ENCODE measurements around the gene MAPKBP1. TPM values are rescaled to one million over a fixed set of nuclear protein-coding genes. Genes with fewer than 3 reads are reported as not detected.

MAPKBP1 gene
- total and polyA plus RNA-seq, 2 donors: 7.2 to 8.1 TPM

DNA sequence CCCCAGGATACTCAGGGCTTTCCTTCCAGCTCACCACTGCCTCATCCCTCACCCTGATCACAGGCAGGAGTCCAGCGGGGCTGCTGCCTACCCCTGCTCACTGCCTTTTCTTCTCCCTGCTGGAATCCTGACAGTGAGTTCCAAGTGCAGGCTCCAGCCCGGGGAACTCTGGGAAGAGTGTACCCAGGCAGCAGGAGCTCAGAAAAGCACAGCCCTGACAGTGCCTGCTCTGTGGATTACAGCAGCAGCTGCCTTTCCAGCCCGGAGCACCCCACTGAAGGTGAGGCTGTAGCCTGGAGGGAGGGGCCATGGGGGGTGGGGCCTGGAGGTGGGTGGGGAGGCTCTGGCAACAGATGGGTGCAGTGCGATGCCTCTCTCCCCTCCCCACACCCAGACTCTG, 47.5 kb downstream of the MAPKBP1 start:
- H3K36me3 ChIP-seq (ENCODE audit: control insufficient read depth in 2 of 2, insufficient read depth in 2 of 2, low read length in 1 of 2): peaks cover 72 to 84% of the 10 kb centered on the region in 2 donors
- no peak overlapping the region for H3K27ac ChIP-seq (ENCODE audit: low read depth in 1 of 2, low read length in 1 of 2)
- H3K4me3 ChIP-seq (ENCODE audit: low read length in 2 of 2): no peak overlapping the region
- H3K9me3 ChIP-seq (ENCODE audit: control insufficient read depth in 2 of 2, insufficient read depth in 1 of 2, low read length in 1 of 2): no peaks in the 10 kb centered on the region
- H3K4me1 ChIP-seq (ENCODE audit: control insufficient read depth in 2 of 2, insufficient read depth in 2 of 2, low read length in 2 of 2): no peaks in the 10 kb centered on the region
- no peaks in the 10 kb centered on the region for H3K27me3 ChIP-seq (ENCODE audit: control insufficient read depth in 2 of 2, insufficient read depth in 1 of 2, low read length in 1 of 2)
- WGBS: 98% methylated on average over 4 of the region's 4 CpGs
- no peak for DNase-seq (ENCODE audit: low read depth in 6 of 9, low spot score in 9 of 9)

GRCh38 chr15:41822471-41822870, 48.2 kb downstream of the MAPKBP1 start:
- WGBS: 97% methylated on average over 6 of the region's 6 CpGs
- Histone ChIP-seq H3K27ac (ENCODE audit: low read depth in 1 of 2, low read length in 1 of 2) (no peak overlapping the region), H3K36me3 (ENCODE audit: control insufficient read depth in 2 of 2, insufficient read depth in 2 of 2, low read length in 1 of 2) (peaks cover 65 to 78% of the 10 kb centered on the region in 2 donors), H3K27me3 (ENCODE audit: control insufficient read depth in 2 of 2, insufficient read depth in 1 of 2, low read length in 1 of 2) (no peaks in the 10 kb centered on the region), H3K4me1 (ENCODE audit: control insufficient read depth in 2 of 2, insufficient read depth in 2 of 2, low read length in 2 of 2) (peaks cover 0 to 5% of the 10 kb centered on the region in 2 donors), H3K9me3 (ENCODE audit: control insufficient read depth in 2 of 2, insufficient read depth in 1 of 2, low read length in 1 of 2) (no peaks in the 10 kb centered on the region), H3K4me3 (ENCODE audit: low read length in 2 of 2) (no peak overlapping the region)
- no peak for DNase-seq (ENCODE audit: low read depth in 6 of 9, low spot score in 9 of 9)

- Histone ChIP-seq H3K27me3 (ENCODE audit: control insufficient read depth in 2 of 2, insufficient read depth in 1 of 2, low read length in 1 of 2) (no peaks in the 10 kb centered on the region), H3K9me3 (ENCODE audit: control insufficient read depth in 2 of 2, insufficient read depth in 1 of 2, low read length in 1 of 2) (no peaks in the 10 kb centered on the region), H3K36me3 (ENCODE audit: control insufficient read depth in 2 of 2, insufficient read depth in 2 of 2, low read length in 1 of 2) (peaks cover 61 to 73% of the 10 kb centered on the region in 2 donors), H3K4me3 (ENCODE audit: low read length in 2 of 2) (no peak overlapping the region), H3K4me1 (ENCODE audit: control insufficient read depth in 2 of 2, insufficient read depth in 2 of 2, low read length in 2 of 2) (peaks cover 0 to 5% of the 10 kb centered on the region in 2 donors), H3K27ac (ENCODE audit: low read depth in 1 of 2, low read length in 1 of 2) (no peak overlapping the region)
- DNase-seq (ENCODE audit: low read depth in 6 of 9, low spot score in 9 of 9): no peak
- 98% methylated on average over 6 of the region's 6 CpGs for WGBS
Observed at GRCh38 chr15:41822957-41823356, 48.7 kb downstream of the MAPKBP1 start.

DNA sequence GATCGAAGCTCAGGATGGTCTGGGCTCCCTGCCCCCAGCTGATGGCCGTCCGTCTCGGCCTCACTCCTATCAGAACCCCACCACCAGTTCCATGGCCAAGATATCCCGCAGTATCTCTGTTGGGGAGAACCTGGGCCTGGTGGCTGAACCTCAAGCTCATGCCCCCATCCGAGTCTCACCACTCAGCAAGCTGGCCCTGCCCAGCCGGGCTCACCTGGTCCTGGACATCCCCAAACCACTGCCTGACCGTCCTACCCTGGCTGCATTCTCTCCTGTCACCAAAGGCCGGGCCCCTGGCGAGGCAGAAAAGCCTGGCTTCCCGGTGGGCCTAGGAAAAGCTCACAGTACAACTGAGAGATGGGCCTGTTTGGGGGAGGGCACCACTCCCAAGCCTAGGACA, 49.2 kb downstream of the MAPKBP1 start:
- peaks cover 55 to 67% of the 10 kb centered on the region in 2 donors for H3K36me3 ChIP-seq (ENCODE audit: control insufficient read depth in 2 of 2, insufficient read depth in 2 of 2, low read length in 1 of 2)
- WGBS: 98% methylated on average over 10 of the region's 11 CpGs
- no peak overlapping the region for H3K4me3 ChIP-seq (ENCODE audit: low read length in 2 of 2)
- DNase-seq (ENCODE audit: low read depth in 6 of 9, low spot score in 9 of 9): no peak
- H3K9me3 ChIP-seq (ENCODE audit: control insufficient read depth in 2 of 2, insufficient read depth in 1 of 2, low read length in 1 of 2): no peaks in the 10 kb centered on the region
- H3K27ac ChIP-seq (ENCODE audit: low read depth in 1 of 2, low read length in 1 of 2): no peak overlapping the region
- peaks cover 1 to 5% of the 10 kb centered on the region in 2 donors for H3K4me1 ChIP-seq (ENCODE audit: control insufficient read depth in 2 of 2, insufficient read depth in 2 of 2, low read length in 2 of 2)
- peaks cover 0 to 3% of the 10 kb centered on the region in 2 donors for H3K27me3 ChIP-seq (ENCODE audit: control insufficient read depth in 2 of 2, insufficient read depth in 1 of 2, low read length in 1 of 2)

DNA sequence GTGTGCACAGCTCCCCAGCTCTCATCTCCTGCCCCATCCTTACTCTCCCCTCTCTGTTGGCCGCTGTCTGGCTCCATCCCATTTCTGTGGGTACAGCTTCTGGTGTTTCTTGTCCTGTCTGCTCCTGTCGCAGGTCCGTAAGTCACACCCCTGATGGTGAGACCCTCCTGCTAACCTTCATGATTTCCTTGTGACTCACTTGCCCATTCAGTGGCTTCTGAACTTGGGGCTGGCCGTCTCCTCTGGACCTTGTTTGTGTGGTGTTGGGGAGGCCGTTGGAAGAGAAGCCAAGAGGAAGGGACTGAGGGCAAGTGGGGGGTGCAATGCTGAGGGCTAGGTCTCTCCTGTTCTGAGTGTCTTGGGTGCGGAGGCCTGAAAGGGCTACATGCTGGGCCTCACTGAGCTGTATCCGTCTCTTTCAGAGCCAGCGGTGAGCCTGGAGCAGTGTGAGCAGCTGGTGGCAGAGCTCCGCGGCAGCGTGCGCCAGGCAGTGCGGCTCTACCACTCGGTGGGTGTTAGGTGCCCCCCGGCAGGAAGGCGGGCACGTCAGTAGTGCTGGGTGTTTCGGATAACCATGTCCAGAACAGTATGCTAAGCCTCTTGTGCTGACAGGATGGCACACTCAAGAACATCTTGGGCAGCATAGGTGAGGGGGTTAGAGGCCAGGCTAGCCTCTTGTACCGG, 49.9 kb downstream of the MAPKBP1 start:
- WGBS: 98% methylated on average over 19 of the region's 19 CpGs
- peaks cover 7 to 8% of the 10 kb centered on the region in 2 donors for H3K4me1 ChIP-seq (ENCODE audit: control insufficient read depth in 2 of 2, insufficient read depth in 2 of 2, low read length in 2 of 2)
- DNase-seq (ENCODE audit: low read depth in 6 of 9, low spot score in 9 of 9): no peak
- peaks cover 52 to 60% of the 10 kb centered on the region in 2 donors for H3K36me3 ChIP-seq (ENCODE audit: control insufficient read depth in 2 of 2, insufficient read depth in 2 of 2, low read length in 1 of 2)
- no peak overlapping the region for H3K4me3 ChIP-seq (ENCODE audit: low read length in 2 of 2)
- H3K27ac ChIP-seq (ENCODE audit: low read depth in 1 of 2, low read length in 1 of 2): no peak overlapping the region
- H3K27me3 ChIP-seq (ENCODE audit: control insufficient read depth in 2 of 2, insufficient read depth in 1 of 2, low read length in 1 of 2): peaks cover 0 to 3% of the 10 kb centered on the region in 2 donors
- no peaks in the 10 kb centered on the region for H3K9me3 ChIP-seq (ENCODE audit: control insufficient read depth in 2 of 2, insufficient read depth in 1 of 2, low read length in 1 of 2)

- H3K4me3 ChIP-seq (ENCODE audit: low read length in 2 of 2): no peak overlapping the region
- WGBS: 99% methylated on average over 10 of the region's 10 CpGs
- H3K36me3 ChIP-seq (ENCODE audit: control insufficient read depth in 2 of 2, insufficient read depth in 2 of 2, low read length in 1 of 2): peaks cover 45 to 53% of the 10 kb centered on the region in 2 donors
- no peak overlapping the region for H3K27ac ChIP-seq (ENCODE audit: low read depth in 1 of 2, low read length in 1 of 2)
- peaks cover 9 to 11% of the 10 kb centered on the region in 2 donors for H3K4me1 ChIP-seq (ENCODE audit: control insufficient read depth in 2 of 2, insufficient read depth in 2 of 2, low read length in 2 of 2)
- H3K9me3 ChIP-seq (ENCODE audit: control insufficient read depth in 2 of 2, insufficient read depth in 1 of 2, low read length in 1 of 2): no peaks in the 10 kb centered on the region
- H3K27me3 ChIP-seq (ENCODE audit: control insufficient read depth in 2 of 2, insufficient read depth in 1 of 2, low read length in 1 of 2): peaks cover 0 to 3% of the 10 kb centered on the region in 2 donors
- no peak for DNase-seq (ENCODE audit: low read depth in 6 of 9, low spot score in 9 of 9)
Observed at GRCh38 chr15:41825145-41825544, 50.9 kb downstream of the MAPKBP1 start.

- WGBS: 87% methylated on average over 13 of the region's 13 CpGs
- H3K4me1 ChIP-seq (ENCODE audit: control insufficient read depth in 2 of 2, insufficient read depth in 2 of 2, low read length in 2 of 2): peaks cover 9 to 13% of the 10 kb centered on the region in 2 donors
- no peak overlapping the region for H3K27ac ChIP-seq (ENCODE audit: low read depth in 1 of 2, low read length in 1 of 2)
- H3K36me3 ChIP-seq (ENCODE audit: control insufficient read depth in 2 of 2, insufficient read depth in 2 of 2, low read length in 1 of 2): peaks cover 40 to 46% of the 10 kb centered on the region in 2 donors
- H3K9me3 ChIP-seq (ENCODE audit: control insufficient read depth in 2 of 2, insufficient read depth in 1 of 2, low read length in 1 of 2): no peaks in the 10 kb centered on the region
- H3K27me3 ChIP-seq (ENCODE audit: control insufficient read depth in 2 of 2, insufficient read depth in 1 of 2, low read length in 1 of 2): peaks cover 0 to 3% of the 10 kb centered on the region in 2 donors
- DNase-seq (ENCODE audit: low read depth in 6 of 9, low spot score in 9 of 9): no peak
- H3K4me3 ChIP-seq (ENCODE audit: low read length in 2 of 2): no peak overlapping the region
Observed at GRCh38 chr15:41825572-41826535, 51.6 kb downstream of the MAPKBP1 start.

DNA sequence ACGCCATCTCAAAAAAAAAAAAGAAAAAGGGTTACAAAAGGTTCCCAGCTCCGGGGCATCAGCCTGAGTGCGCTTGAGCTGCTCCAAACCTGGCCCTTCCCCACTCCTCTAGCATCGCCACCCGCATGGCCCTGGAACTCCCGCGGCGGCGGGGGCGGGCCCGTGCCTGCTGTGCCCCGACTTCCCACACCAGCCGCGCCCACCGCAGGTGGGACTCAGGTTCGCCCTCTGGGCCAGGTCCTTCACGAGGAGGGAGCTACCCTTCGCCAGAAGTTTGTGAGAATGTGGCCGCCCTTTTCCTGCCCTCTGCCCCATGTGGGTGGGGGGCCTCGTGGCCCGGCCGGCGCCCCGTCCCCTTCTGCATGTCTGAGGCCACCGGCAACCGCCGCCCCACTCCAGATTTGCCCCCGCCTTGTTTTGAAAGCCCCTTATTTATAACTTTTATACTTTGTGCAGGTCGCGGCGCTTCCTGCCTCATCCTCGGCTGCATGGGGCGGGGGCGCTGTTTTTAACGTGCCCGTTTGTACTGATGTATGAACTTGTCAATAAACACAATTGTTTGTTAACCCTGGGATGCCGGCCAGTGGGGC, 53.1 kb downstream of the MAPKBP1 start:
- Histone ChIP-seq H3K4me1 (ENCODE audit: control insufficient read depth in 2 of 2, insufficient read depth in 2 of 2, low read length in 2 of 2) (peaks cover 14 to 27% of the 10 kb centered on the region in 2 donors), H3K36me3 (ENCODE audit: control insufficient read depth in 2 of 2, insufficient read depth in 2 of 2, low read length in 1 of 2) (peaks cover 27 to 32% of the 10 kb centered on the region in 2 donors), H3K4me3 (ENCODE audit: low read length in 2 of 2) (peak overlapping the region; percentile 84 to 92), H3K27me3 (ENCODE audit: control insufficient read depth in 2 of 2, insufficient read depth in 1 of 2, low read length in 1 of 2) (peaks cover 0 to 3% of the 10 kb centered on the region in 2 donors), H3K27ac (ENCODE audit: low read depth in 1 of 2, low read length in 1 of 2) (peak overlapping the region in 1 of 2 donors; percentile 71), H3K9me3 (ENCODE audit: control insufficient read depth in 2 of 2, insufficient read depth in 1 of 2, low read length in 1 of 2) (no peaks in the 10 kb centered on the region)
- DNase-seq (ENCODE audit: low read depth in 6 of 9, low spot score in 9 of 9): peak in 3 of 9 donors; percentile 23 to 27 (median 24)
- WGBS: 3% methylated on average over 37 of the region's 37 CpGs

Measured in thymus (tissue), 11 donors.